ENCODE results near the gene SLC30A7. TPM values are rescaled to one million over a fixed set of nuclear protein-coding genes. Genes with fewer than 3 reads are reported as not detected.
"Not testable (repeated sequence)": the region's sequence is repeated elsewhere in the genome, so short reads cannot be mapped to it uniquely, and the experiment has no call there.

The SLC30A7 gene
- total RNA-seq, 1 experiment from 2014 or later: 66.6 TPM

DNA sequence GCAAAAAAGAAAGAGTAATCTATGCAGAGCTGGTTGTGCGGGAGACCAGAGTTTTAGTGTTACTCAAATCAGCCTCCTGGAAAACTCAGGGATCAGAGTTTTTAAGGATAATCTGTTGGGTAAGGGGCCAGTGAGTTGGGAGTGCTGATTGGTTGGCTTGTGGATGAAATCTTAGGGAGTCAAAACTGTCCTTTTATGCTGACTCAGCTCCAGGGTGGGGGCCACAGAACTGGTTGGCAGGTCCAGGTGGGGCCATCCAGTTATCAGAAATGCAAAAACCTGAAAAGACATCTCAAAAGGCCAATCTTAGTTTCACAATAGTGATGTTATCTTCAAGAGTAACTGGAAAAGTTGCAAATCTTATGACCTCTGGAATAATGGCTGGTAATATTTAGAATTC, 4.5 kb upstream of the SLC30A7 start:
- DNase-seq (ENCODE audit: low read depth): no peak

DNA sequence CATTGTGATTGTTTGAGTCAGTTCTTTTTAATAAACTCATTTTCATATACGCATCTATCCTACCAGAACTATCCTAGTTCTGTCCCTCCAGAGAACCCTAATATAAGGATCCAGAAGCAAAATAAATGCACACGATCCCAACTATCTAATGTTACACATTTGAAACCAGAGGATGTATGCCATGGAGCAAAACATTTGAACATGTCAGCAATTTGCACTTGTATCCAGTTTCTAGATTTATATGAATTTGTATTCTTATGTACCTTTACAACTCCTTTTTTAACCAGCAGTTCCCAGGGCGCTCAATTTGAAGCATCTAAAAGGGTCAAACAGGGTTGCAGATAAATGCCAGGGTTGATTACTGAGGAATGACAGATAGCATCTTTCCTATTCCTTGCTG, 3.3 kb upstream of the SLC30A7 start:
- no peak for DNase-seq (ENCODE audit: low read depth)

DNA sequence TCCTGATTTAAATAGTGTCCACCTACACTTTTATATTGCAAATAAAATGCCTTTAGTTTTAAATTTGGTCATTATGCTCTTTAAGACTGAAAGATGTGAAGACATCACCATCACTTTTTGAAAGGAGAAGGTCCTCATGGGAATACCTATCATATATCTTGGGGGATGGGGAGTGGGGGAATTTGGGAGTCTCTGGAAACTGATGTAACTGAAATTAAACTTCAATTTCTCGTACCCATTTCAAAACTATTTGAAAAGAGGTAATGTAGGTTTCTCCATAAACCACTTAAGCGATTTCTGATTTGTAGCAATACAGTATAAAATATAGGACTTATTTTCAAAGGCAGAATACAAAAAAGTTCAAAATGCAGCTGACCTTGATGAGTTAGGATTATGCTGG, 2.2 kb upstream of the SLC30A7 start:
- no peak for DNase-seq (ENCODE audit: low read depth)

DNA sequence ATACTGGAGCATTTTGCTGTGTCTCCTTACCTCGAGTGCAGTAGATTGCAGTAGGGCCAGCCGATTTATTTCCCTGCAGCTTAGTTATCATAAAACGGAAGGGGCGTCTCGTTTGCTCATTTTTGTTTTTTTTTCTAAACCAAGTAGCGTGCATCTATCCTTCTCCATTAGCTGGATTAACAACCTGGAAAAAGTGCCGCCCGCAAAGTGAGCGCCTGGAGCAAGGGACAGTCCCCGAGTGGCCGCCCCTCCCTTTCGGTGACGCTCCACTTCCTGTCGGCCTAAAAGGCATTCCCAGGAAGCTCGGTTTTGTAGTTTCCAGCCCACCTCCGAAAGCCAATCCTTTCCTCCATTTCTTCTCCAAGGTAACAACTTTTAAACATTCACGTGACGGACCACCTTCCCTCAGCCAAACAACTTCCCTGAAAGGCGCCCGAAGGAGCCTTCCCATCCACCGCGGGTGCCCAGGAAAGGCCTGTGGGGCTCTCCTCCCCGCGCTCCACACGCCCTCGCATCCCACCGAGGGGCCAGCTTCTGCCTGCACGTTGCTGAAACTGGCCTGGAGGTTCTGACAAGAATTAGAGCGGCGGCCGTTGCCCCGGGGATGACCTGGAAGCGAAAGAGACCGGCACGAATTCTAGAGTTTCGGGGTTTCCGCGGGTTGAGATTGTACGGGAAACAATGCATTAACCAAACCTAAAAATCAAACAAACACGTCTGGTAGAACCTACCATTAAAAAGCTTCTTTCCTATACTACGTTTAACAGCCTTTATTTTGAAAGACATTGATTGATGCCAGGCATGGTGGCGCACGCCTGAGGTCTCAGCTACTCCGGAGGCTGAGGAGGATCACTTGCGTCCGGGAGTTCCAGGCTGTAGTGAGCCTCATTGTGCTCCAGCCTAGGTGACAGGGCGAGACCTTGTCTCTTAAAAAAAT, 1.0 kb upstream of the SLC30A7 start, which contains the start of gene EXTL2:
Gene EXTL2, minus strand, starts transcription at position 240 of the 937 bp plus-strand sequence. CDS start 6,085 bp downstream, outside the sequence.
- DNase-seq (ENCODE audit: low read depth): peak; percentile 98

DNA sequence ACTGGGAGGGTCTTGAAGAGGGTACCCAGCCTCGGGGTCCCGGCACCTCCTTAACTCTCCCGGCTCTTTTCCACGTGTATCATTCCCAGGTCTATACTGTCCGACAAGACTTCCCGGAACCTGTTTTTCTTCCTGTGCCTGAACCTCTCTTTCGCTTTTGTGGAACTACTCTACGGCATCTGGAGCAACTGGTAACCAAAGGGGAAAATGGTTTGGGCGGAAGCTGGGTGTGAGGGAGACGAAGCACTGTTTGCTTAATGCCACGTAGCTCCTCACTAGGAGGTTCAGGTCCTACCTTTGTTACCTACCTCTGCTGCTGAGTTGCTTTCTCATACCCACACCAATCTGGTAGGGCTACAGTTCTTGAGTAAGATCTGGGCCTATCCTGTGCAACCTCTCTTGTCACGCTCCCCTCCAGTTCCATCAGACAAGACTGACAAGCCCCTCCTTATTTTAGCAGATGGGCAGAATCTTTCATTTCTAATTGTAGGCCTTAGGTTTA, 642 bp downstream of the SLC30A7 start:
- peak; percentile 67 for DNase-seq (ENCODE audit: low read depth)

DNA sequence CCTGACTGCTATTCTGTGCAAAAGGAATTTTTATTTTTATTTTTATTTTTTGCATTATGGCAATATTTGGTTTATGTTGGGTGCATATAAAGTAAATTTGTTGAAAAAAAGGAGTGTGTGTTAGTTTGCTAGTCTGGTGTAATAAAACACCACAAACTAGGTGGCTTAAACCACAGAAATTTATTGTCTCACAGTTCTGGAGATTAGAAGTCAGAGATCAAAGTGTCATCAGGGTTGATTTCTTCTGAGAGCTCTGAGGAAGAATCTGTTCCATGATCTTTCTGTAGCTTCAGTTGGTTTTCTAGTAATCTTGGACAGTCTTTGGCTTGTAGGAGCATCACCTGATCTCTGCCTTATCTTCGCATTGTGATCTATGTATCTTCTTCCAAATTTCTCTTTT, 6.5 kb downstream of the SLC30A7 start:
- DNase-seq (ENCODE audit: low read depth): peak; percentile 3

DNA sequence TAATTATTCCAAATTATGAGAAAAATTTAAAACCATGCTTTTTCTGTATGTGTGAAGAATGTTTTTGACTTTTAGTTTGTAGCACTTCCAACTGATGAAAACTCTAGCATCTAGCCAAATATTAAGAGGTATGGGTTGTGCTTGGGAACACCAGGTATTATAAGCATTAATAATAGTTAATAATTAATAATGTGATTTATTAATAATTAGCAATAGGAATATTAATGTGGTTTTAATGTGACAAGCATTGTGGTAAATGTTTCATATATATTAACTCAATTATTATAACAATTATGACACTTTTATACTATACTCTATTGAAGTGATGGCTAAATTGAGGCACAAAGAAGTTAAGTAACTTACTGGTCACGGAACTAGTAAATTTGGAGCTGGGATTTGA, 7.9 kb downstream of the SLC30A7 start:
- DNase-seq (ENCODE audit: low read depth): no peak

DNA sequence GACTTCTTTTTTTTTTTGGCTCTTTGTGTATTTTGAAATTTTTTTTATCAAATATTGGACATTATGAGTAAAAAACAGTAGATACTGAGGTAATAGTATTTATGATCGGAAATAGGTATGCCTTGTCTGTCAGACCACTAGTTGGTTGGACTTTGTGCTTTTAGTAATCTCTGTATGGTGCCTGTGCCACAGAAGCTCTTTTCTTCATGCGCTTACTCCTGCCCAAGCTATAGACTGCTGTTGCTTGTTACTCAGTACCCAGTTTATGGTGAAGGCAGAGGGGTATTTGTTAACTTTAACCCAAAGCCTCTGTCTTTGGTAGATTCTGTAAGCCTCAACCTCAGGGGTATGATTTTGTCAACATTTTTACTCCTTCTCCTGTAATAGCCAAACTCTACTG, 8.6 kb downstream of the SLC30A7 start:
- no peak for DNase-seq (ENCODE audit: low read depth)

DNA sequence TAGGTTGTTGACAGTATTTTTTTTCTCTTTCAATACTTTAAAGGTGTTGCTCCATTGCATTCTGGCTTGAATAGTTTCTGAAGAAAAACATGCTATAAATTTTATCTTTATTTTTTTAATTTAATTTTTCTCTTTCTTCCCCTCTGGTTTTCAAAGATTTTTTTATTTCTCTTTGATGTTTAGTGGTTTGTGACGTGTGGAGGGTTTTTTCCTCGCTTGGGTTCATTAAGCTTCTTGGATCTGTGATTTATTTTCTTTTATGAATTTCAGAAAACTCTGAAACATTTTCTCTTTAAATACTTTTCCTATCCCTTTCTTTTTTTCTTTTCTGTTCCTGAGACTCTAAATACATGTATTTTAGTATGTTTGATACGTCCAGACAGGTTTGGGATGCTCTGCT, 9.3 kb downstream of the SLC30A7 start:
- DNase-seq (ENCODE audit: low read depth): no peak

DNA sequence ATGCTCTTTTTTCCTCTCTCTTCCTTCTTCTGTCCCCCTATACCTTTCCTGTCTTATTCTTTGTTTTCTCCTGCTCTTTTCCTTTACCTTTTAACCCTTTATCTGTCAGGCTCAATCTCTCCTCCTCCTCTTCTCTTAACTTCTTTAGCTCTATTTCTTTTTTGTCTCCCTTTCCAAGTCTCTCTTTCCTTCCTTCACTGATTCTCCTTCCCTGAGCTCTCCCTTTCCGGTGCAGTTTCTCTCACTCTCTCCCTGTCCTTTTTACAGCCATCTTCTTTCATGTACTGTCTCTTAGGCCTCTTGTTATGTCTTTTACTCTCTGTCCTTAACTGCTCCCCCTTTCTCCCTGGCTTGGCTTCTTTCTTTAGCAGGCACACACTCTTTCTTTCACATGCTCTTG, 12.0 kb downstream of the SLC30A7 start:
- no peak for DNase-seq (ENCODE audit: low read depth)

DNA sequence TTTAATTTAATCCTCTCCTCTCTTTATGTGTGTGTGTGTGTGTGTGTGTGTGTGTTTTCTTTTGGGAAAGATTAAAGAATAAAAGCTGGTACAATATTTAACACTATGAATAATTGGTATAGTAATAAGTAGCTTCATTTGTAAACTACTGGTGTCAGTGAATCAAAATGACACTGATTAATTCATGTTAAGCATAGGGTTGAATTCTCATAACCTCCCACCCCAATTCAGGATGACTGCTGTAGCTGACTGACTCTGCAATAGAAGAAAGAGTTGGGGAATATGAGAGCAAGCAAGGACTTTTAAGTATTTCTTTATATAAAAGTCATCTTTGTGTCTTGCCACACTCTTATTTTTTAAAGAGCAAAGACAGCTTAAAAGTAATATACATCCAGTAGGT, 13.1 kb downstream of the SLC30A7 start:
- DNase-seq (ENCODE audit: low read depth): no peak

DNA sequence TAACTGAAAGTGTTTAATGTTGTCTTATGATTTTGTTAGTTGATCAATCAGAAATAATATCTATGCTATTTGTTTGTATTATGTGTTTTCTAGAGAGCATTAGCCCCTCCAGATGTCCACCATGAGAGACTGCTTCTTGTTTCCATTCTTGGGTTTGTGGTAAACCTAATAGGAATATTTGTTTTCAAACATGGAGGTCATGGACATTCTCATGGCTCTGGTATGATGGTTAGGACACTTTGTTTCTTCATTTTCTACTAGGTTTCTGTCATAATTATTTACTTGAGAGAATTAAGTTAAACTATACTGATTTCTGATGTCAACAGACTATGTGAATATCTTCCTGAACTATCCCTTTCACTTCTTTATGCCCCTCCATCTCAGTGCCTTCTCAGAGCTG, 16.1 kb downstream of the SLC30A7 start:
- DNase-seq (ENCODE audit: low read depth): no peak

DNA sequence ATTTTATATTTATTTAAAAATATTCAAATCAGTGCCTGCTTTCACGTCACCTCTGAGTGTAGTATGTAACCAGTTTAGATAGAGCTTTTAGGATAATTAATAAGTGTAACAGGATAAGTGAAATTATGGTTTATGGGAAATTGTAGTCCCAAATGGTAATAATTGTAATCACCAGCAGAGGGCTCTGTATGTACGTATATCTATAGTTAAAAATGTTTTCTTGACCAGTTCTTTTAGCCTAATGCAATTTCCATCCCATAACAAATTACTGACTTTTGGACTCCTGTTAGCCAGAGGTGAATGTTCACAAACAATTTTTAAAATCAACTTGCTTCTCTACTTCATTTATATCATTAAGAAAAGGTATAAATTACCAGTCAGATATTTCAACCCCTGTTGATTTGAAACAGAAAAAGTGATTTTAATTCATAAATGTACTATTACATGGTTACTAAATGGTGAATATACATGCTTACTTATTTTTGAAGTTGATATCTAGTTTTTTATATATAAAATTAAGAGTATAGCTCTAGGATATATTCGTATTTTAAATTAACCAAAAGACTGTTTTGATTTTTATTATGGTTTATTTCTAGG, 25.3 kb downstream of the SLC30A7 start:
- peak; percentile 52 for DNase-seq (ENCODE audit: low read depth)

DNA sequence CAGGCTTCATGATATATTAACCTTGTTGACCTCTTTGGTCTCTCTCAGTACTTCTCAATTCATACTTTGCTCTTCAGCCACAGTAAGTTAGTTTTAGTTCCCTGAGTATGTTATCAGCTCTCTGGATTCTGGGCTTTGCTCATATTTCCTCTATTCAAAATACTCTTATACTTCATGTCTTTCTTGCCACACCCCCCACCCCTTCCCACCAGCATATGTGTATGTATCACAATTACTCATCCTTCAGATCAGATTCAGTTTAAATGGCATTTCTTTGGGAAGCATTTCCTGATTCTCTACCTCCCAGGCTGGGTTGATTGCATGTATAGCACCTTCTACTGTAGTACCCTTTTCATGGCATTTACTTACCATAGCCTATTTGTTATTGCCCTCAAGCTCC, 28.3 kb downstream of the SLC30A7 start:
- peak; percentile 12 for DNase-seq (ENCODE audit: low read depth)

DNA sequence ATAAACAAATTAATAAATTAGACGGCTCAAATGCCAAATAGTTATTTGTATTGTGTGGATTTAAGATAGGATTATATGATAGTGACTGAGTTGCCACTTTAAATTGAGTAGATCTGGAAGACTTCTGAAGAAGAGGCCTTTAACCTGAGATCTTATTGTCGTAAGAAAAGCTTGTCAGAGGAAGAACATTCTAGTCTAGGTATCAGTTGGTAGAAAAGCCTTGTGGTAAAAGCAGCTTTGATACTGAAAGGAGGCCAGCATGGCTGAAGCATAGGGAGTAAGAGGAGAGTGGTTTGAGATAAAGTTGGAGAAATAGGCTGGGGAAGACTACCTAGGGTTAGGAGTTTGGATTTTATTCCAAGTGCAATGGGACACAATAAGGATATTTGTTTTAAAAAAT, 29.1 kb downstream of the SLC30A7 start:
- no peak for DNase-seq (ENCODE audit: low read depth)

DNA sequence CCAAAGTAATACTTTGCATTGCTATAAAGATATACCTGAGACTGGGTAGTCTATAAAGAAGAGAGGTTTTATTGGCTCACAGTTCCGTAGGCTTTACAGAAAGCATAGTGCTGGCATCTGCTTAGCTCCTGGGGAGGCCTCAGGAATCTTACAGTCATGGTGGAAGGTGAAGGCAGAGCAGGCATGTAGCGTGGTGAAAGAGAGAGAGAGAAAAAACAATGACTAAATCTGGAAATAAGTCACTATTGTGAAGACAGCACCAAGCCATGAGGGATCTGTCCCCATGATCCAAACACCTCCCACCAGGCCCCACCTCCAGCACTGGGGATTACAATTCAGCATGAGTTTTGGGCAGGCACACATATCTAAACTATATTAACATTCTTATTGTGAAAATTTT, 30.4 kb downstream of the SLC30A7 start:
- DNase-seq (ENCODE audit: low read depth): no peak

DNA sequence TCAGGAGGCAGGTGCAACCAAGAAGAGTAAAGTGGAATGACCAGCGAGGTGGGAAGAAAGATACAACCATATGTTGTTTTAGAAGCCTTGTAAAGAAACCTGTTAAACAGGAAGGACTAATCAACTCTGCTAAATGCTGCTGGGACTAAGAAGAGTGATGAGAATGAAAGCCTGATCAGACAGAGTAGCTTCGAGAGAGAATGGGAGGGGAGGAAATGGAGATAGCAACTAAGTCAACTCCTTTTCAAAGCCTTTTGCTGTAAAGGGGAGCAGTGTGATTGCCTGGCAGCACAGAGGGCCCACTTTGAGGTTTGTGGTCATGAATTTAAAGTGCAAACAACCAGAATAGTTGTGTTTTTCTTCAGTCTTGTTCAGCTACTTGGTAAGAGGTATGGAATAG, 31.4 kb downstream of the SLC30A7 start:
- no peak for DNase-seq (ENCODE audit: low read depth)

DNA sequence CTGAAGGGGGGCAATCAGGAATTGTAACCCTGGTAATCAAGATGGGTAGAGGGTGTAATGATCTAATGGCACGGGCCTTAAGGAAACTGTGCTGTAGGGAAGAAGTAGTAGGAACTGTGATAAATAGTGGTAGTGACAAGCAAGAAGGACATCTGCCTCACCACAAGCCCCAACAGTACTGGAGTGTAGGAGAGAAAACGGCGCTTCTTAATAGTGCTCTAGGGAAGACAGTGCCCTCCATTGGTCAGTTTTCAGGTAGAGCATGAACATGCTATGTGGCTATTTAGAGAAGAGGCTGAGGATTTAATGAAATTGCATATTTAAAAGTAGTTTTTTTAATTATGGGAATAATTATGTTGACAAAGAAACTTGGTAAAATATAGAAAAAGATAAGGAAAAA, 32.2 kb downstream of the SLC30A7 start:
- peak; percentile 7 for DNase-seq (ENCODE audit: low read depth)

DNA sequence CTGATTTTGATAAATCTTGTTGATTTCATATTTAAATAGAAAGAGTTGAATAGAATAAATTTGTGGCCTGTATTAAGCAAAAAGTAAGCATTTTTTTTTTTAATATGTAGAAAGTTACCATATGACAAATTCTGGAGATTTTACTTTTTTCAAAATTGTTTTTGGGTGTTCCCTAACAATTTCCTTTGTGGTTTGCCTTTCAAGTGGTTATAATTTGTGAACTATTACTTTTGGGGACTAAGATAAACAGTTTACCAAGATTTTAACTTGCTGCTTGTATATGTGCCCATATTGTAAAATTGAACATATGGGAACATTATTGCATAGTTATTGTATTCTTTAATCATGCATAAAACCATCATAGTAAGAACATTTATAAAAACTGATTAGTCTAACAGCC, 34.6 kb downstream of the SLC30A7 start:
- no peak for DNase-seq (ENCODE audit: low read depth)

DNA sequence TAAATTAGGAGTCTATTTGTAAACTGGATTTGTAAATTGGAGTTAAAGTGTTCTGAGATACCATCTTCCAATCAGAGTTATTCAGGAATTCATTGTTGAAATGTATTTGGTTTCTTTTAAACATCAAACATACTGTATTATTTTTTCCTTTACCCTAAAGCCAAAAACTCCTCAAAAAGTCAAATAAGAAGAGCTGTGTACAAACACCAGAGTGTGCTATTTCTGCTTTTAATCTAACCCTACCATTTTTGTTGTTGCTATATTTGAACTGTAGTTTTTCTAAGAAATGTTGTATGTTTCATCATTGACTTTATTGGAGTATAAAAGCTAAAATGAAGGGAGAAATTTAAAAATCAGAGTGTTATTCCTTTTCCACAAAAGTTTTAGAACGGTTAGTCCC, 35.8 kb downstream of the SLC30A7 start:
- no peak for DNase-seq (ENCODE audit: low read depth)

DNA sequence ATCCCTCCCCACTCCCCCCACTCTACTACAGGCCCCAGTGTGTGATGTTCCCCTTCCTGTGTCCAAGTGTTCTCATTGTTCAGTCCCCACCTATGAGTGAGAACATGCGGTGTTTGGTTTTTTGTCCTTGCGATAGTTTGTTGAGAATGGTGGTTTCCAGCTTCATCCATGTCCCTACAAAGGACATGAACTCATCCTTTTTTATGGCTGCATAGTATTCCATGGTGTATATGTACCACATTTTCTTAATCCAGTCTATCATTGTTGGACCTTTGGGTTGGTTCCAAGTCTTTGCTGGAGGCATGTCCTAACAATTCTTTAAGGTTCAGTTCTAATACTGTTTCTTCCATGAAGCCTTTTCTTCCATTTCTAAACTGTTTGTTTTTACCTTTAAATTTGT, 37.7 kb downstream of the SLC30A7 start:
- not testable (repeated sequence) for DNase-seq (ENCODE audit: low read depth)

DNA sequence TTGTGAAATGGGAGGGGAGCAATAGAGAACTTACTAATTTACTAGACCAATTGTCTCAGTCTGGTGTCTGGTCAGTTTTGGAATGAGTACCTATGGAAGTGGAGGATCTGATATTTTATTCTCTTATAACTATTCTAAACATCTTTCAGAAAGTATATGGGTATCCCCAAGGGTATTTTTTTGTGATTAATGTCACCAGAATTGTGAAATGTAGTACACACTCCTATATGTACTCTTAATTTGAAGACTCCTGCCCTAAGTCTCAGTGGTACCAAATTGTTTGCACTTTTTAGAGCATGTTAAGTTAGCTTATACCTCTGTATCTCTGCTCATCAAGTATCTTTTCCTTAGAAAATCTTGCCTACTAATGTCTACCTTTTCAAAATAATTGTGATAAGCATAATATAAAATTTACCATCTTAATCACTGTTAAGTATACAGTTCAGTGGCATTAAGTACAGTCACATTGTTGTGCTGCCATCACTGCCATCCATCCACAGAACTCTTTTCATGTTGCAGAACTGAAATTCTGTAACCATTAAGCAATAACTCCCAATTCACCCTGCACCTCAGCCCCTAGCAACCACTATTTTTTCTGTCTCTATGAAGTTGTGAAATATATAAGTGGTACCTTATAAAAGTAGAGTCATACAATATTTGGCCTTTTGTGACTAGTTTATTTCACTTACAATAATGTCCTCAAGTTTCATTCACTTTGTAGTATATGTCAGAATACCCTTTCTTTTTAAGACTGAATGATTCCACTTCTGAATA, 40.5 kb downstream of the SLC30A7 start:
- DNase-seq (ENCODE audit: low read depth): no peak
